Measurements from ENCODE around the gene MITF. TPM values are rescaled to one million over a fixed set of nuclear protein-coding genes. Genes with fewer than 3 reads are reported as not detected.

The MITF gene
- polyA plus RNA-seq, 1 of the 3 experiments (the other 2 are of a cell fraction), result 1.7 TPM

DNA sequence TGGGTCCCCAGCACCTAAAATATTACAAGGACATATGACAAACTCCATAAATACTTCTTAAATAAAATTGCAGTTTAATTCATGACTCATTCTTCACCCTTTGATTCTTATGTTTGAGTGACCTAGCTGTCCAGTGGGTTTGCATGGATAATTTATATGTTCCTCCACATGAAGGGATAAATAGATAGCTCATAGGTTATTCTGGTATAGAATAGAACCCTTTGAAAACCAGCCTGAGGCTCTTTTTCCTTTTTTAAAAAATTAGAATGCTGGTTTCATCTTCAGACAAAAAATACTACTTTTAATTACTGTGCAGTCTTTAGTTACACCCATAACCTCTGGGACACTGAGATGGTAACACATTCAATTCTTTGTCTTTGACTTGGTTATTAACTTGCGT lies 163.1 kb downstream of the MITF start:
- Histone ChIP-seq H3K4me2 (no peak overlapping the region), H3K9ac (no peak overlapping the region), H3K9me3 (no peaks in the 10 kb centered on the region), H3K4me1 (ENCODE audit: control insufficient read depth in 1 of 2, insufficient read depth in 2 of 2, low read depth in 1 of 2, low read length in 1 of 2) (no peaks in the 10 kb centered on the region), H4K20me1 (ENCODE audit: insufficient read depth) (no peaks in the 10 kb centered on the region), H3K36me3 (replicated peaks in 1 of 2; ENCODE audit: control insufficient read depth in 1 of 2, insufficient read depth in 2 of 2, low read length in 1 of 2) (no peaks in the 10 kb centered on the region), H3K79me2 (ENCODE audit: insufficient read depth) (no peaks in the 10 kb centered on the region), H3K9me2 (no peaks in the 10 kb centered on the region), H3F3A (replicated peaks; ENCODE audit: insufficient read depth) (no peaks in the 10 kb centered on the region), H2AFZ (ENCODE audit: low read depth) (no peak overlapping the region), H3K4me3 (ENCODE audit: low read depth in 2 of 2, low read length in 1 of 2) (no peak overlapping the region), H3K27me3 (ENCODE audit: insufficient read depth) (no peaks in the 10 kb centered on the region), H3K27ac (ENCODE audit: low read depth in 2 of 2, low read length in 1 of 2) (no peak overlapping the region)
- 95% methylated on average over 1 of the region's 1 CpG for WGBS (ENCODE audit: low lambda C conversion rate)
- ChIA-PET POLR2A (no interaction called here), CTCF (interaction anchor here (1.0 kb wide), 1 partner anchor 28 kb away, joined by 4 read pairs; no protein-coding TSS in a partner anchor)
- DNase-seq, result no peak
- TF ChIP-seq RXRA (IDR thresholded peaks at IDR 0.05; ENCODE audit: borderline replicate concordance, low read depth) (no peak), FOXJ3 (CRISPR knock-in tag; IDR thresholded peaks at IDR 0.05) (no peak), JUND (IDR thresholded peaks at IDR 0.05) (no peak), CHD2 (IDR thresholded peaks at IDR 0.05; ENCODE audit: low read length, partially characterized antibody) (no peak), EP300 (IDR thresholded peaks at IDR 0.05; ENCODE audit: borderline replicate concordance in 1 of 2, low read depth in 1 of 2, low read length in 1 of 2) (no peak), CTCF (IDR thresholded peaks at IDR 0.05) (no peak), RAD21 (IDR thresholded peaks at IDR 0.05; ENCODE audit: low read length) (no peak), NFIC (IDR thresholded peaks at IDR 0.05; ENCODE audit: borderline replicate concordance) (no peak), NRF1 (IDR thresholded peaks at IDR 0.05; ENCODE audit: low read depth, low read length) (no peak), GABPA (IDR thresholded peaks at IDR 0.05; ENCODE audit: low read depth) (no peak), ELF1 (IDR thresholded peaks at IDR 0.05) (no peak), MAX (IDR thresholded peaks at IDR 0.05; ENCODE audit: low read depth) (no peak), TCF12 (IDR thresholded peaks at IDR 0.05) (no peak)
- TF ChIP-seq, protein P1, sequence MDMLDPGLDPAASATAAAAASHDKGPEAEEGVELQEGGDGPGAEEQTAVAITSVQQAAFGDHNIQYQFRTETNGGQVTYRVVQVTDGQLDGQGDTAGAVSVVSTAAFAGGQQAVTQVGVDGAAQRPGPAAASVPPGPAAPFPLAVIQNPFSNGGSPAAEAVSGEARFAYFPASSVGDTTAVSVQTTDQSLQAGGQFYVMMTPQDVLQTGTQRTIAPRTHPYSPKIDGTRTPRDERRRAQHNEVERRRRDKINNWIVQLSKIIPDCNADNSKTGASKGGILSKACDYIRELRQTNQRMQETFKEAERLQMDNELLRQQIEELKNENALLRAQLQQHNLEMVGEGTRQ (IDR thresholded peaks at IDR 0.05; ENCODE audit: borderline replicate concordance, low read depth, low read length), result no peak
- TF ChIP-seq, protein P2, sequence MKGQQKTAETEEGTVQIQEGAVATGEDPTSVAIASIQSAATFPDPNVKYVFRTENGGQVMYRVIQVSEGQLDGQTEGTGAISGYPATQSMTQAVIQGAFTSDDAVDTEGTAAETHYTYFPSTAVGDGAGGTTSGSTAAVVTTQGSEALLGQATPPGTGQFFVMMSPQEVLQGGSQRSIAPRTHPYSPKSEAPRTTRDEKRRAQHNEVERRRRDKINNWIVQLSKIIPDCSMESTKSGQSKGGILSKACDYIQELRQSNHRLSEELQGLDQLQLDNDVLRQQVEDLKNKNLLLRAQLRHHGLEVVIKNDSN (IDR thresholded peaks at IDR 0.05; ENCODE audit: borderline replicate concordance, low read depth), result no peak
- TF ChIP-seq, protein P3, sequence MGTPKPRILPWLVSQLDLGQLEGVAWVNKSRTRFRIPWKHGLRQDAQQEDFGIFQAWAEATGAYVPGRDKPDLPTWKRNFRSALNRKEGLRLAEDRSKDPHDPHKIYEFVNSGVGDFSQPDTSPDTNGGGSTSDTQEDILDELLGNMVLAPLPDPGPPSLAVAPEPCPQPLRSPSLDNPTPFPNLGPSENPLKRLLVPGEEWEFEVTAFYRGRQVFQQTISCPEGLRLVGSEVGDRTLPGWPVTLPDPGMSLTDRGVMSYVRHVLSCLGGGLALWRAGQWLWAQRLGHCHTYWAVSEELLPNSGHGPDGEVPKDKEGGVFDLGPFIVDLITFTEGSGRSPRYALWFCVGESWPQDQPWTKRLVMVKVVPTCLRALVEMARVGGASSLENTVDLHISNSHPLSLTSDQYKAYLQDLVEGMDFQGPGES (IDR thresholded peaks at IDR 0.05; ENCODE audit: low read depth, low read length), result no peak
